WI38 (cell line): ENCODE measurements around the gene APOL1.
"Not testable (repeated sequence)": the region's sequence is repeated elsewhere in the genome, so short reads cannot be mapped to it uniquely, and the experiment has no call there.

Source experiments
- H3K4me3 ChIP-seq: 2 replicates; pipeline ENCODE4 v1.5.1; 2011; ENCODE audit warnings: low read depth, mild to moderate bottlenecking, control low read depth, low read length
- TF ChIP-seq, protein P1 (sequence below): IDR thresholded peaks from 2 replicates; pipeline ENCODE4 v1.5.1; 2012; ENCODE audit warnings: low read depth, mild to moderate bottlenecking, control low read depth, low read length

Gene APOL1

DNA sequence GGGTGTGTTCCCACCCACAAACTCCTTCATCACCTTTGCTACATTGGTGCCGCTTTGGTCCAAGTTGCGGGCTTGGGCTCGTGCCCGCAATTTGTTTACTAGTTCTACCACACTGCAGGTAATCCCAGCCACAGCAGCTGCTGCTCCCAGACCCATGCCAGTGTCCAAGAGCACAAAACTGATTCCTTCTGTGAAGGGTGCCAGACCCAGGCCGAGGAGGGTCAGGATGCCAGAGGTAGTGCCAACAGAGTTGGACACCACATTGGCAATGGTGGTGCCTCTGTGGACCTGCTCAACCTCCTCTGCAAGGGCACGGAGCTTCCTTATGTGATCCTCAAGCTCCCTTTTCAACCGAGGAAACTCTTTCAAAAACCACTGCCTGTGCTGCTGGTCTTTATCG lies 25.1 kb upstream of the APOL1 start:
- no peak overlapping the region for H3K4me3 ChIP-seq
- TF ChIP-seq, protein P1, sequence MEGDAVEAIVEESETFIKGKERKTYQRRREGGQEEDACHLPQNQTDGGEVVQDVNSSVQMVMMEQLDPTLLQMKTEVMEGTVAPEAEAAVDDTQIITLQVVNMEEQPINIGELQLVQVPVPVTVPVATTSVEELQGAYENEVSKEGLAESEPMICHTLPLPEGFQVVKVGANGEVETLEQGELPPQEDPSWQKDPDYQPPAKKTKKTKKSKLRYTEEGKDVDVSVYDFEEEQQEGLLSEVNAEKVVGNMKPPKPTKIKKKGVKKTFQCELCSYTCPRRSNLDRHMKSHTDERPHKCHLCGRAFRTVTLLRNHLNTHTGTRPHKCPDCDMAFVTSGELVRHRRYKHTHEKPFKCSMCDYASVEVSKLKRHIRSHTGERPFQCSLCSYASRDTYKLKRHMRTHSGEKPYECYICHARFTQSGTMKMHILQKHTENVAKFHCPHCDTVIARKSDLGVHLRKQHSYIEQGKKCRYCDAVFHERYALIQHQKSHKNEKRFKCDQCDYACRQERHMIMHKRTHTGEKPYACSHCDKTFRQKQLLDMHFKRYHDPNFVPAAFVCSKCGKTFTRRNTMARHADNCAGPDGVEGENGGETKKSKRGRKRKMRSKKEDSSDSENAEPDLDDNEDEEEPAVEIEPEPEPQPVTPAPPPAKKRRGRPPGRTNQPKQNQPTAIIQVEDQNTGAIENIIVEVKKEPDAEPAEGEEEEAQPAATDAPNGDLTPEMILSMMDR = no peak

DNA sequence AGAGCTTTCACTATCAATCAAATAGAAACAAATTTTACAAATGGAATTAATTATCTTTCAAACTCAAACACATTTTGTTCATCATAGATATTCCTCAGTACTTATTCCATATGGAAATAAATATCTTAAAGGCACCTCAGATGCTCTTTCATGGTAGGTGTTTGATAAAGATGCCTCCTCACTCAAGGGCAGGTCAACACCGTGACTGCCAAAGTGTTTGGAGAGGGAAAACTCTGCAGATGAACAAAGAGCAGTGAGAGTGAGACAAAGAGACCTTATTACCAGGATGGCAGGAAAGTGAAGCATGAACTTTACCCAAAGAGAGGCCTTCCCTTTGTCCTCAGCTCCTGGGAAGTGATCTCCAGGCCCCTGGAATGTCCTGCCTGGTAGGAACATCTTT lies 24.6 kb upstream of the APOL1 start:
- not testable (repeated sequence) for H3K4me3 ChIP-seq

DNA sequence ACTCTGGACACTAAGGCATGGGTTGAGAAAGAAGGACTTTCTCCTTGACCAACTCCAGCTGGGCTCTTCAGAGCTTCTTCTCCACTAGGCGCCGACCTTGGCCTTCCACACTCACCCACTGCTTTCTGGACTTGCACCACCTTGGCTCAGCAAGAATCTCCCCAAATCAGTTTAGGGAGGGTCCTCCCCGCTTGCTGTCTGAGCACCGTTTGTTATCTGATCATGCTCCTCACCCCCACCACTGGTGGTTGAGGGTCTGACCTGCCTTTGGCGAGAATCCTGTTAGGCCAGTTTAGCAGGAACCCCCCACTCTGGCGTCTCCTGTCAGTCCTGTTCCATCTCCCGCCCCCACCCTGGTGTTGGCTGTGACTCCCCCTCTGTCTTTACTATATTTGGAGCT lies 24.0 kb upstream of the APOL1 start:
- H3K4me3 ChIP-seq = no peak overlapping the region
- TF ChIP-seq, protein P1 = no peak

DNA sequence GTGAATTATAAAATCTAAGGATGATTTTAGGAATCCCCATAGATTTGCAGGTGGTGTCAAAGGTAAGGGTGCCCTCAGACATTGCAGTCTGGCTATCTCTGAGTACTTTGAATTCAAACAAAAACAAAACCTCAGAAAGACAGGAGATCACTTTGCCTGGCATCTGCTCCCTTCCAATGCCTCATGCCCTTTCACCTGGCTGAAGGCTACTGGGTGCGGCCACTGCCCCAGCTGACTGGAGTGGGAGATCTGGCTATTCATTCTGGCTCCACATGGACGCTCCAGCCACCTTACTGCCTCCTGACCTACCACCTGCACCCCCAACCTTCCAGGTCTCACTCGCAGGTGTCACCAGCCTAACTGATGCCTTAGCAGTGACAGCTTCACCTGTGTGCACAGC lies 23.3 kb upstream of the APOL1 start:
- not testable (repeated sequence) for H3K4me3 ChIP-seq

DNA sequence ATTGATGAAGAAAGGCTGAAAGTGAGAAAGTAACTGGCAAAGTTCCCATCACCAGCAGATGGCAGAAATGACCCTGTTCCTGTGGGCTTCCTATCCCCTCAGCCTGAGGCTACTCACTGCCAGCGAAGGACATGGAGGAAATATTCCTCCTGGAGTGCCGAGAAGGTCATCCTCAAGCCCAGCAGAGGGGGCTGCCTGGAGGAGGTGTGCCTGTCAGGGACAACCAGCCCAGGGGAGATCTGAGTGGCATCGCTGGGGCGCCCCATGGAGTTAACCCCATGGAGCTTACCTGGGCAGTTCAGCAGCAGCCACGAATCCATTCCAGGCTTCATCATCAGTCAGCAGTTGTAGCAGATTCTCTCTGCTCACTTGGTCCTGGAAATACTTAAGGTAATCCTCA lies 21.9 kb upstream of the APOL1 start:
- H3K4me3 ChIP-seq = not testable (repeated sequence)

DNA sequence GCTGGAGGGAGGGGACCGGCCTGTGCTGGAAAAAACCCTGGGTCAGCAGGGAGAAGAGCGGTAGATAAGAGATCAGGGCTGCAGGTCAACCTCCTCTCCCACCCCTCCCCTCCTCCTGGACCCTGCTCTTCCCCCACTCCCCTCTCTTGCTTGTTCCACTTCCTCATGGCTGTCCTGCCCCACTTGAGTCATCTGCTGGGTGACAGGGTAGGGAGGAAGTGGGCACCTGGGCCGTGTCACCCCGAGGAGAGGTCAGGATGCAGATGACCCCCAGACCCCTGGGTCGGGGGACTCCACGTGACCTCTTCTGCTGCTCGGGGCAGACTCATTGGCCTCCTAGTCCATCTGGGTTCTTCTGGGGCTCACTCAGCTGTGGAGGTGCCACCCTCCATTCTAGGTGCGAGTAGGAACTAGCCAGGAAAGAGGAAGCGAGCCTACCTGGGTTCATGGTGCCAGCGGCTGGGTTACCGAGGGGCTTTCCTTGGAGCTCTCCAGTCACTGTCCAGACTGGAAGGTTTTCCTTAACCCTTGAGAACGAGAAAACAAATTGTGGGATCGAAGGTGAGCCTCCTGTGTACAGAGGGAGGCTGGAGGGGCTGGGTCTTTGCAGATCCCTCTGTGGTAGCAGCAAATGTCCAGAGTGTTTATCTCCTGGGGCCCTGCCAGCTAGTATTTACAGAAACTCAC lies 20.1 kb upstream of the APOL1 start:
- H3K4me3 ChIP-seq = no peak overlapping the region
- TF ChIP-seq, protein P1 = no peak

DNA sequence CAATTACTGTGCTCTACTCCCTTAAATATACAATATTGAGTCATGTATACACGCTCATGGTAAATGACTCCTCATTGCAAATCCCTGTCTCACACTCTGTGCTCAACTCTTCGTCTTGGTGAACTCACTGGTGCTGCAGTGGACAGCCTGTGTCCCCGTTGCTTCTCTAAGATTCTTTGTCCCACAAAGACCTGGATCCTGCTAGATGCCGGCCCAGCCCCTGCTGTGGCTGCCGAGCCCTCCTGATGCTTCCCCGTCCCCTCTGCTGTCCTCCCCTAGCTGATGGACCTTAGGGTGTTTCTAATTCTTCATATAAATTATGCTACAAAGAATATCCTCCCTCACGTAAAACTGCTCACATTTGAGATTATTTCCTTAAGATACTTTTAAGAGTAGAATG lies 19.1 kb upstream of the APOL1 start:
- H3K4me3 ChIP-seq = no peak overlapping the region
- TF ChIP-seq, protein P1 = no peak

DNA sequence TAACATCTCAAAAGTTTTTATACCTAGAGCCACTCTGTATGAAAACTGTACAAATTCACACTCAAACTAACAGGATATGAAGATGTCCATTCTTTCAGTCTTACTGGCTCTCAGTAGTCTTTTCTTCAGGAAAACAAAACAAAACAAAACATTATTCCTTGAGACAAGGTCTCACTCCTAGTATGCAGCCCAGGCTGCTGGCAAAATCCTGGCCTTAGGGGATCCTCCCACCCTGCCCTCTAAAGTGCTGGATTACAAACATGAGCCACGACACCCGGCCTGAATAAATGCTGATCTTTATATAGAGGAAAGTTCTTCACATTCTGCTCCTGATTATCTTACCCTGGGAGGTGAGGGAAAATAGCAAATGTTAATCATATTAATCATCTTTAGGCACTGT lies 18.7 kb upstream of the APOL1 start:
- TF ChIP-seq, protein P1 = no peak
- no peak overlapping the region for H3K4me3 ChIP-seq

DNA sequence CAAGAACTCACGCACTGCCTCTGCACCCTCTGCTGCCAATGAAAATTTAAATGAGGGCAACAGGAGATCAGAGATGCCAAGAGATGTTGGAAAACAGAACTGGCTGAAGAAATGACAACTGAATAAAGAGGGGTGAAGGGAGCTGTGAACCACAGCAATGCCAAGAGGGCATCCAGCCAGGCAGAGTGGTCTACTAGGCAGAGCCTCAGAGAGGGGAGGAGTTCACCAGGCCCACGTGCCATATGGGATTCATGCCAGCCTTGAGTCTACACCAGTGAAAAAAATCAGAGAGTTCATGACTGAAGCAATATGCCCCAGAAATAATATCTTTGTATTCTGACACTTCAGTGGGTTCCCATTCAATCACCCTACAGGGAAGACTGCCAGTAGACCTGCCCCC lies 18.0 kb upstream of the APOL1 start:
- TF ChIP-seq, protein P1 = no peak
- no peak overlapping the region for H3K4me3 ChIP-seq
